HG02973 (cell line): ENCODE data around the gene KNOP1.
"Not testable (repeated sequence)": the region's sequence is repeated elsewhere in the genome, so short reads cannot be mapped to it uniquely, and the experiment has no call there.

Experiments used
- ATAC-seq: cut with Tn5 transposase; IDR thresholded peaks from one replicate; pipeline ENCODE4 v1.9.1; 2021; ENCODE audit warnings: moderate library complexity; ENCODE audit not compliant: unreplicated experiment

Gene KNOP1

GRCh38 chr16:19687279-19687678 lies 30.7 kb downstream of the KNOP1 start:
- ATAC-seq, result no peak

DNA sequence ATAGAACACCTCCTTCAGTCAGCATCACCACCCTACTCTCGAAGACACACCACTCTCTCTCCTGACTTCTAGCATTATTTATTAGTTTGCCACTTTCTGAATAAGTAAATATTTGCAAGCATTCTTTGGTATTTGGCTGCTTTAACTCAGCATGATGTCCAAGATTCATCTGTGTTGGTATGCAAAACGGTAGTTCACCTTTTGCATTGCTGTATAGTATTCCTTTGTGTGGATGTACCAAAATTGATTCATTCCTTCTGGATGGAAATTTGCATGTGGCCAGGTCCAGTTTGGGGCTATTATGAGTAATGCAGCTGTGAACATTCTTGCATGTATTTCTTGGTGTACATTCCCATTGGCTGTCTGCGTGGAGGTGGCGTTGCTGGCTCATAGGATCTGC lies 32.9 kb downstream of the KNOP1 start:
- no peak for ATAC-seq

DNA sequence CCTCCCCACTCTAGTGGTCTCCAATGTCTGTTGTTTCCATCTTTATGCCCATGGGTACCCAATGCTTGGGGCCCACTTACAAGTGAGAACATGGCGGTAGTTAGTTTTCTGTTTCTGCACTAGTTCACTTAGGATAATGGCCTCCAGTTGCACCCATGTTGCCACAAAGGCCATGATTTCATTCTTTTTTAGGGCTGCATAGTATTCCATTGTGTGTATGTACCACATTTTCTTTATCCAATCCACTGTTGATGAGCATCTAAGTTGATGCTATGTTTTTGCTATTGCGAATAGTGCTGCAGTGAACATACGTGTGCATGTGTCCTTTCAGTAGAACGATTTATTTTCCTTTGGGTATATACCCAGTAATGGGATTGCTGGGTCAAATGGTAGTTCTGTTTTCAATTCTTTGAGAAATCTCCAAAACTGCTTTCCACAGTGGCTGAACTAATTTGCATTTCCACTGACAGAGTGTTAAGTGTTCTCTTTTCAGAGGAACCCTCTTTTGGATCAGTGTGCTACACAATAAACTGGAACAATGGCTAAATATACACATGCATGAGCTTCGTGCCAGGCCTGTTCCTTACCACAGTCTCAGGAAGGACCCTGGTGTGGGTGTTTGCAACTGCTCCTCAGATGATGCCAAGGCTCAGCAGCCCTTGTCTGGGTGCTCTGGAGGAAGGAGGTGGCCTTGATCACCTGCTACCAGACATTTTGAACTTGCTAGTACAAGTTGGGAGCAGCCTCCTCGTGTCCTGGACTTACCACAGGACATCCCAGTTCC lies 34.4 kb downstream of the KNOP1 start:
- no peak for ATAC-seq

GRCh38 chr16:19681637-19682036 lies 36.4 kb downstream of the KNOP1 start:
- ATAC-seq, result no peak

DNA sequence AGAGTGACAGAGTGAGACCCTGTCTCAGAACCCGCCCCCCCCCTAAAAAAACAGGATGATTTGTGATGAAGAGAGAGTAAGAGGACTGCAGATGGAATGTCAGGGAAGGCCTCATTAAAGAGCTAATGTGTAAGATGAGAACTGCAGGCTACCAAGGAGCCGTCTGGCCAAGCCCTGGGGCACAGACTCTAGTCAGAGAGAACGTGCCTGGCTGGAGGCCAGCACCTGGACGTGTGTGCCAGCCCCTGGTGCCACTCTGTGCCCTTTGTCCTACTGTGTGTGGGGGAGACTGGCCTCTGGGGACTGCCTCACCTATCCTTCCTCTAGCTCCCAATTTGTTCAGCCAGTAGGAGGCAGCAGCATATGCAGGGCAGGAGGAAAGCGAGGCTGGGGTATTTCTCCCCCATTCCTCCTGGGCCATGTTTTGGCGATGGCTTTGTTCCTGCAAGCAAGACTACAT lies 37.1 kb downstream of the KNOP1 start:
- ATAC-seq, result no peak

DNA sequence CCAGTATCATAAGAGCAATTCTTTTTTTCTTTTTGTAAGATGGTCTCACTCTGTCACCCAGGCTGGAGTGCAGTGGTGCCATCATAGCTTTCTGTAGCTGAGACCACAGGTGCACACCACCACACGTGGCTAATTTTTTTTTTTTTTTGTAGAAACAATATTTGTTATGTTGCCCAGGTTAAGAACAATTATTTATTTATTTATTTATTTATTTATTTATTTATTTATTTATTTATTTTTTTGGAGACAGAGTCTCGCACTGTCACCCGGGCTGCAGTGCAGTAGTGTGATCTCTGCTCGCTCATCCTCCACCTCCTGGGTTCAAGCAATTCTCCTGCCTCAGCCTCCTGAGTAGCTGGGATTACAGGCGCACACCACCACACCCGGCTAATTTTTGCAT lies 38.7 kb downstream of the KNOP1 start:
- ATAC-seq, result not testable (repeated sequence)

- no peak for ATAC-seq
Measured at GRCh38 chr16:19678804-19679203, 39.2 kb downstream of the KNOP1 start.

DNA sequence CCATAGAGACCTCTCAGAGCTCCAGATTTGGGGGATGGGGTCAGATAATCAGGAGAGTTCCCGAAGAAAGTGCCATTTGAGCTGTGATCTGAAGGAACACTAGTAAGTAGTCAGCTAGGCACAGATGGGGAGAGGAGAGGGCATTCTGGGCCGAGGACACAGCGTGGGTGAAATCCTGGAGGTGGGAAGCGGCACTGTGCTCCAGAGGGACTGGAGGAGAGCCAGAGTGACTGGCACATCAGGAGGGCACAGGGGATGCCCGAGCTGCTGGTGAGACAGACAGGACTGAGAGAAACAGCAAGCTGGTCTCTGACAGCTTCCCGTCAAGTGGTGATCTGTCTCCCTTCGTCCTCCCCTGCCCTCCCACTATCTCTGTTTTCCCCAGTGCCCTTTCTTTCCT lies 40.6 kb downstream of the KNOP1 start:
- no peak for ATAC-seq

DNA sequence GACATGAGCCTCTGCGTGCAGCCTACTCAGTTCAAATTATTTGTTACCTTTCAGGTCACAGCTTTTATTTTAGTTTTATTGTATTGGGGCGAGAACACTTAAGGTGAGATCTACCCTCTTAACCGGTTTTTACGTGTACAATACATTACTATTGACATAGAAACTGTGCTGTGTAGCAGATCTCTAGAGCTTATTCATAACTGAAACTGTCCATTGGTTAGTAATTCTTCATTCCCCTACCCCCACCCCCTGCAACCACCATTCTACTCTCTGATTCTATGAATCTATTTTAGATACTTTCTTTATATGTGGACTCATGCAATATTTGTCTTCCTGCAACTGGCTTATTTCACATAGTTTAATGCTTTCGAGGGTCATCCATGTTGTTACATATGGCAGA lies 43.5 kb downstream of the KNOP1 start:
- ATAC-seq, result no peak

DNA sequence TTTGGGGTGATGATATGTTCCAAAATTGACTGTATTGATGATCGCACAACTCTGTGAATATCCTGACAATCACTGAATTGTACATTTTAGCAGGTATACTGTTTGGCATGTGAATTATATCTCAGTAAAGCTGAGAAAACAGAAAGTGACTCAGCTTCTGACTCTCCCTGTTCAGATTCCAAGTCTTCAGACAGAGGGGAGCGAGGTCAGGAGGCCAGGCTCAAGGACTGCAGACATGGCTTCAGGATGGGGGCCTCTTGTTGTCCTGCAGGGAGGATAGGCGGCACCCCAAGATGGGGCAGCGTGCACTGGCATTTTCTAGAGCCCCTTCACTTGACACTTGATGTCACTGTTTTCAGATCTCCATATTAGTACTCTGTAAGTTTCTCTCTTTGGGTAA lies 45.6 kb downstream of the KNOP1 start:
- ATAC-seq, result no peak

DNA sequence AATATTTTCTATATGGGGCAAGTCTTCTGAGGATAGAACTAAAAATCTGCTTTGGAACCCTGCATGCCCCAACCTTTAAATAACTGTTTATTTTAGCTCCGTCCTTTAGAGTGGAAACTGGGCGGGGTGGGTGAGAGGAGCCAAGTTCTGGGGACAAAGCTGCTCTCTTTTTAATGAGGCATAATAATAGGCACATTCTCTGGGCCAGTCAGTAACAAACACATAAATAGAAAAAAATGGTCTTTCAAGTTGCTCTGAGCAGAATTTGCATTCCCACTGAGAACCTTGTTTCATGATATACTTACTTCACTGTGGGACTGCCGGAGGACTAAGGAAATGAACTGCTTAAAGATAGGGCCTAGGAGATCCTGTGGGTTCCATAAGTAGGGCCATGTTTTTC lies 51.5 kb downstream of the KNOP1 start:
- ATAC-seq, result no peak

DNA sequence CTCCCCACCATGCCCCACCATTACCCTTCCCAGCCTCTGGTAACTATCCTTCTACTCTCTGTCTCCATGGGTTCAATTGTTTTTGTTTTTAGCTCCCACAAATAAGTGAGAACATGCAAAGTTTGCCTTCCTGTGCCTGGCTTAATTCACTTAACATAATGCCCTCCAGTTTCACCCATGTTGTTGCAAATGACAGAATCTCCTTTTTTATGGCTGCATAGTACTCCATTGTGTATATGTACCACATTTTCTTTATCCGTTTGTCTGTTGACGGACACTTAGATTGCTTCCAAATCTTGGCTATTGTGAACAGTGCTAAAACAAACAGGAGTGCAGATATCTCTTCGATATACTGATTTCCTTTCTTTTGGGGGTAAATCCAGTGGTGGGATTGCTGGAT lies 52.7 kb downstream of the KNOP1 start:
- not testable (repeated sequence) for ATAC-seq

DNA sequence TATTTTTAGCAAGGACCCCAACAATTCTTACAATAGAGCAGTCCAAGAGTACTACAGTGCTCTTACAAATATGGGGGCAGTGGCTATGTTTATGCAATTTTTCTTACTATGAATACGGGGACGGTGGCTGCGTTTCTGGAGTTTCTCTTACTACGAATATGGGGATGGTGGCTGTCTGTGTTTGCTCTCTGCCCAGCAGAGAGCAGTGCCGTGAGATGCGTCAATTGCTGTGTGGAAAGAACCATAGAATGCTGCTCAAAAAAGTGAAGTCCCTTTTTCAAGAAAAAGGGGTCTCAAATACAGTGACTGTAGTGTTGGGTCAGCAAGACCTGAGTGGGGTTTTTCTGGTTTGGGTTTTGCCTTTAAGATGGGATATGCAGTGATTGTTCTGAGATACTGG lies 53.9 kb downstream of the KNOP1 start:
- ATAC-seq, result no peak

DNA sequence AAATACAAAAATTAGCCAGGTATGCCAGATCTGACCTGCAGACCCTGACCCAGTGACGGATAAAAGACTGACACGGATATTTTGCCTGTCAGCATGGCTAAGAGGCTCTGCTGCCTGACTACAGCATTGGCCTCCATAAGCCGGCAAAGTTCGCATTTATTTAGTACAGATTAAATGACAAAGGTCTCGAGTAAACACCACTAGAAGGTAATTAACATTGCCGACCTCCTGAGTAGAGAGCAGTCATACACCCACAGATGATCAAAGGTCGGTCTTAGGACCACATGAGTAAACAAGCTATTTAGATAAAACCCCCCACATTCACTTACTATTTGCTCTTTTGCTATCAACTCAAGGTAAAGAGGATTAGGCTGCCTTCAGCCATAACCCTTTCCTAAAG lies 55.7 kb downstream of the KNOP1 start:
- no peak for ATAC-seq

- ATAC-seq, result no peak
Measured at GRCh38 chr16:19660432-19660831, 57.6 kb downstream of the KNOP1 start.

- ATAC-seq, result no peak
Measured at GRCh38 chr16:19659554-19659953, 58.5 kb downstream of the KNOP1 start.

- no peak for ATAC-seq
Measured at GRCh38 chr16:19657831-19658230, 60.2 kb downstream of the KNOP1 start.

DNA sequence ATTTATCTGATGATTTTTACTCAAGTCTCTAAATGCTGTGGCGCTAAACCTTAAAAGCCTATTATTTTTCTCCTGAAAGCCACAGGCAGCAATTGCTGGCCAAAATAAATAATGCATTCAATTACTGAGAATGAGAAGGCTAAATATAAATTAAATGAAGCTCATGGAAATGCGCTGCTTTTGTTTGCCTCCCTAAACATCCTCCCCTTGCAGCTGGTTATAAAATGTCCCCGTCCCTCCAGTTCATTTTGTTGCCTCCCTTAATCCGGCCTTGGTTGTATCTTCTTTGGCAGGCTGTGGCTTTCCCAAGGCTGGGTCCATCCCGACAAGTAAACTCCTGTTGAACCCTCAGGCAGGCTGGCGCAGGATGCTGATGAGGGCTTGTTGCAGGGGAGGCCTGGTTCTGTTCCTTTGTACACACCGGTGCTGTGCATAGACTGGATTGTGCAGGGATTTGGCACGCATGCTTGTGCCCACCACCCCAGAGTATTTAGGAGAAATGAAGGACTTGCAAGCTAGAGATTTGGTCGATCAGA lies 62.7 kb downstream of the KNOP1 start:
- ATAC-seq, result no peak

DNA sequence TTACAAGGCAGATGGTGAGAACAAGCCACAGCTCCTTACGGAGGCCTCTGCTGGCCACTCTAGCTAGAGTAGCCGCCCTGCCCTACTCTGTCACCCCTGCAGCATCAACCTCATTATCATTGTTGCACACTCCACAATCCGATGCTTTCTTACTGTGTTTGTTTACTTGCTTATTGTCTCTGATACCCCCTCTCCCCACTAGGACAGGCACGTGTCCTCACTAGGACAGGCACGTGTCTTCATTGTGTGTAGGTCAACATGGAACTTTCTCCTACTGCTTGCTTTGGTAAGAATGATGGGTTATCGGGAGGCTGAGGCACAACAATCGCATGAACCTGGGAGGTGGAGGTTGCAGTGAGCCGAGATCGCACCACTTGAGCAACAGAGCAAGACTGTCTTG lies 63.9 kb downstream of the KNOP1 start:
- no peak for ATAC-seq
